ENCODE results near the gene TMEM237.

TMEM237 gene

DNA sequence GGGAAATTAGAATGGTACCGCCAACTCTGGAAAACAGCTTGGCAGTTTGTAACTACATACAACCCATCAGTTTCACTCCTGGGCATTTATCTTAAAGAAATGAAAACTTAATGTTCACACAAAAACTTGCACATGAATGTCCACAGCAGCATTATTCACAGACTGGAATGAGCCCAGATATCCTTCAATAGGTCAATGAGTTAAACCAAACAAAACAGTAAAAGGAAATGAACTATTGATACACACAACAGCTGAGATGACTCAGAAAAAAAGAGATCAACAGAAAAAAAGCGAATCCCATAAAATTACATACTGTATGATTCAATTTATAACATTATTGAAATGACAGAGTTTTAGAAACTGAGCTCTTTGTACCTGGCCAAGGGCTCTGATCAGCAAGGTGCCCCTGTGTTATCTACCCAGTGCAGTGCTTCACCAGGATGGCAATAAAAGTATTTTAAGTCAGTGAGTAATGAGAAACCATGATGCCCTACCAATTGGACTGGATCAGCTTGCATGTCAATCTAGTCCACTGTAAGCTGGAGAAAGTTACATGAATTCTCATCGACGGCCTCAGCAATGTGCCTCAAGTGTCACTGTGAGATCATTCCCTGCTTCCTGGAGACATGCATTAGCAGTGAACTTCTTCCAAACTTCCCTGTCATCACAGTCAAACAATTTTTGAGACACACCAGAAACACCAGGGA lies 21.9 kb downstream of the TMEM237 start:
- no peak overlapping the region for H3K4me3 ChIP-seq (ENCODE audit: insufficient read depth, low read depth, low read length, poor library complexity, severe bottlenecking)
- H3K9me3 ChIP-seq (ENCODE audit: control insufficient read depth, low read length) = no peaks in the 10 kb centered on the region
- H3K4me1 ChIP-seq (ENCODE audit: control insufficient read depth, insufficient read depth, low read length, poor library complexity, severe bottlenecking) = no peaks in the 10 kb centered on the region
- no peak for DNase-seq
- no peaks in the 10 kb centered on the region for H3K27me3 ChIP-seq (replicated peaks; ENCODE audit: control insufficient read depth, insufficient read depth, low read length, poor library complexity, severe bottlenecking)
- no peaks in the 10 kb centered on the region for H3K36me3 ChIP-seq (ENCODE audit: control insufficient read depth, insufficient read depth, low read length)
- H3K27ac ChIP-seq (ENCODE audit: insufficient read depth, low read length, poor library complexity, severe bottlenecking) = no peak overlapping the region

DNA sequence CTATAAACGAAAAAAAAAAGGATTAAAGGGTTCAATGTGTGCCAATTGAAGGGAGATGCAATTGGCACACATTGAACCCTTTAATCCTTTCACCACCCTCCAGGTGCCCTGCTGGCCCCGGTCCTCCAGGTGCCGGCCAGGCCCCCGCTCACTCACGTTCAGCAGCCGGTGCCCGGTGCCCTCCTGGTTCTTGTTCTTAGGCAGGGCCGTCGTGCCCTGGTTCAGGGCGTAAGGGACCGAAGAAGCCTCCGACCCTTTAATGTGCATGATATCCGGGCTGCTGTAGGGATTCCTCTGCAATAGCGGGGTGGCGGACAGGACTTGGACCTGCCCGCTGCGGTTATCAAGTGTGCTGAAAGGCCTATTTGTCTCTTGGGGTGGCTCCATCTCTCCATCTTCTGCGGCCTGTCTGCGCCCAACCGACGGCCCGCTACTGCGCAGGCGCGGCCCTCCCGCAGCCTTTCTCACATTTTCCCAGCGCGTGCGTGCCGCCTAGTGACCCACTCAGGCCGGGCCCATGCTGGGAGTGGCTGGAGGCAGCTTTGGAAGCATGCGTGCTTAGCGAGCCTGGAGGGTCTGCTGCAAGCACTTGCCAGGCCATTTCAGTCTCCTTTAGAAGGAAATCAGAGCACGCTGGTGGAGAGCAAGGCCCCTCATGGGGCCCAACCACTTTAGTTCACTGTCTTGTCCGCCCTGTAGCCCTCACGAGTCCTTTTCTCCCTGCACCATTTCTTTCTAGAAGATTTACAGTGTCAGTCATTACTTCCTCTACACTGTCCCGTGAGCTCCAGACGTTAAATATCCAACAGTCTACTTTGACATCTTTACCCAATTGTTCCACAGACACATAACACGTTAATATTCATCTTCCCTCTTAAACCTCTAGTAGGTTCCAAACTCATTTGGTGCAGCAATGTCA lies 24.3 kb downstream of the TMEM237 start:
- no peak for DNase-seq
- Histone ChIP-seq H3K9me3 (ENCODE audit: control insufficient read depth, low read length) (no peaks in the 10 kb centered on the region), H3K4me1 (ENCODE audit: control insufficient read depth, insufficient read depth, low read length, poor library complexity, severe bottlenecking) (no peaks in the 10 kb centered on the region), H3K27me3 (replicated peaks; ENCODE audit: control insufficient read depth, insufficient read depth, low read length, poor library complexity, severe bottlenecking) (no peaks in the 10 kb centered on the region), H3K27ac (ENCODE audit: insufficient read depth, low read length, poor library complexity, severe bottlenecking) (no peak overlapping the region), H3K4me3 (ENCODE audit: insufficient read depth, low read depth, low read length, poor library complexity, severe bottlenecking) (no peak overlapping the region), H3K36me3 (ENCODE audit: control insufficient read depth, insufficient read depth, low read length) (no peaks in the 10 kb centered on the region)

DNA sequence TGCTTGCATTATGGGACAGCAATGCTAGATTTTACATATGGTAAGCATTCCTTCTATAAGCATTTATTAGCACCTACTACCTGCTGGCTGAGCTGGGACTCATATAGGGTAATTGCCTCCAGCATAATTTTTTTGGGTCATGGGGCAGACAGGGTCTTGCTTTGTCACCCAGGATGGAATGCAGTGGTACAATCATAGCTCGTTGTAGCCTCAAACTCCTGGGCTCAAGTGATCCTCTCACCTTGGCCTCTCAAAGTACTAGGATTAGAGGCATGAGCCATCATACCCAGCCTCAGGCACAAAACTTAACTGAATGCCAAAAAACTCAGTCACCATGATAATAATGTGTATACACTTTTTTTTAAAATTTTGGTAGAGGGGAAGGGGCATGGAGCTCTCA lies 35.3 kb downstream of the TMEM237 start:
- H3K4me1 ChIP-seq (ENCODE audit: control insufficient read depth, insufficient read depth, low read length, poor library complexity, severe bottlenecking) = no peaks in the 10 kb centered on the region
- H3K36me3 ChIP-seq (ENCODE audit: control insufficient read depth, insufficient read depth, low read length) = no peaks in the 10 kb centered on the region
- DNase-seq = no peak
- no peaks in the 10 kb centered on the region for H3K9me3 ChIP-seq (ENCODE audit: control insufficient read depth, low read length)
- no peaks in the 10 kb centered on the region for H3K27me3 ChIP-seq (replicated peaks; ENCODE audit: control insufficient read depth, insufficient read depth, low read length, poor library complexity, severe bottlenecking)
- H3K27ac ChIP-seq (ENCODE audit: insufficient read depth, low read length, poor library complexity, severe bottlenecking) = no peak overlapping the region
- no peak overlapping the region for H3K4me3 ChIP-seq (ENCODE audit: insufficient read depth, low read depth, low read length, poor library complexity, severe bottlenecking)

DNA sequence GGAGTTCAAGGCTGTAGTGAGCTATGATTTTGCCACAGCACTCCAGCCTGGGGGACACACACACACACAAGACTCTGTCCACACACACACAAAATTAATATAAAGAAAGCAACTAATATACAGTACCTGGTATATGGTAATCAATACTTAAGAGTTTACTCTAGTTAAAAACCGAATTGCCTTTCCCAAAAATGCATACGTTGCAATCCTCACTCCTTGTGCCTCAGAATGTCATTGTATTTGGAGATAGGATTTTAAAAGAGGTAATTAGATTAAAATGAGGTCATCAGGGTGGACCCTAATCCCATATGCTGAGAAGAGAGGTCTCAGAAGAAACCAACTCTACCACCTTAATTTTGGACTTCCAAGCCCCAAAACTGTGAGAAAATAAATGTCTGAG lies 35.7 kb downstream of the TMEM237 start:
- Histone ChIP-seq H3K27ac (ENCODE audit: insufficient read depth, low read length, poor library complexity, severe bottlenecking) (no peak overlapping the region), H3K4me1 (ENCODE audit: control insufficient read depth, insufficient read depth, low read length, poor library complexity, severe bottlenecking) (no peaks in the 10 kb centered on the region), H3K9me3 (ENCODE audit: control insufficient read depth, low read length) (no peaks in the 10 kb centered on the region), H3K36me3 (ENCODE audit: control insufficient read depth, insufficient read depth, low read length) (no peaks in the 10 kb centered on the region), H3K4me3 (ENCODE audit: insufficient read depth, low read depth, low read length, poor library complexity, severe bottlenecking) (no peak overlapping the region), H3K27me3 (replicated peaks; ENCODE audit: control insufficient read depth, insufficient read depth, low read length, poor library complexity, severe bottlenecking) (no peaks in the 10 kb centered on the region)
- DNase-seq = no peak

DNA sequence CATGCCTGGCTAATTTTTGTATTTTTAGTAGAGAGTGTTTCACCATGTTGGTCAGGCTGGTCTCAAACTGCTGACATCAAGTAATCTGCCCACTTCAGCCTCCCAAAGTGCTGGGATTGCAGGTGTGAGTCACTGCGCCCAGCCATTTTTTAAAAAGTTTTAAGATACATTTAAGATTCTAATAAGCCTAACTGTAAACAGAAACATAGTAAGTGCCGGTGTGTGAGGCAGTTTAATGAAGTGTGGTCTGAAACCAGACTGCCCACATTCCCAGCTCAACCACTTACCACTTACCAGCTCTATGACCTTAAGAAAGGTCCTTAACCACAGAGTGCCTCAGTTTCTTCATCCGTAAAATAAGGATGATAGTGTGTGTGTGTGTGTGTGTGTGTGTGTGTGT lies 42.4 kb downstream of the TMEM237 start:
- no peaks in the 10 kb centered on the region for H3K9me3 ChIP-seq (ENCODE audit: control insufficient read depth, low read length)
- H3K27me3 ChIP-seq (replicated peaks; ENCODE audit: control insufficient read depth, insufficient read depth, low read length, poor library complexity, severe bottlenecking) = no peaks in the 10 kb centered on the region
- no peaks in the 10 kb centered on the region for H3K36me3 ChIP-seq (ENCODE audit: control insufficient read depth, insufficient read depth, low read length)
- no peaks in the 10 kb centered on the region for H3K4me1 ChIP-seq (ENCODE audit: control insufficient read depth, insufficient read depth, low read length, poor library complexity, severe bottlenecking)
- H3K27ac ChIP-seq (ENCODE audit: insufficient read depth, low read length, poor library complexity, severe bottlenecking) = no peak overlapping the region
- no peak for DNase-seq
- H3K4me3 ChIP-seq (ENCODE audit: insufficient read depth, low read depth, low read length, poor library complexity, severe bottlenecking) = no peak overlapping the region

DNA sequence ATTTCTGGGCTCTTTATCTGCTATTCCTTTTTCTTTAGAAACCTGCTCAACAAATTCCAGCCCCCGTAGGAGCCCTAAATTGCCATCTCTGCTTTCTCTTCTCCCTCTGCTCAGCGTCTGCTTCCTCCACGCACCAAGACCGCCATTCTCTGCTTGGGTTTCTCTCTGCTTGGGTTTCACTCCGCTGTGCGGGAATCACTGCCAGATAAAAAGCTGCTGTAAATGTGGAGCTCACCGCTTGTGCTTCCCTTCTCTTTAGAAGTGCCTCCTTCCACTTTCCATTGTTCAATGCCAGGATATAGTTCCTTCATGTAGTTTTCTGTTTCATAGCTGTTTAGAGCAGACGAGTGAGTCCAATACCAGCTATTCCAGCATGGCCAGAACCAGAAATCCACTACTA lies 45.9 kb downstream of the TMEM237 start:
- Histone ChIP-seq H3K4me1 (ENCODE audit: control insufficient read depth, insufficient read depth, low read length, poor library complexity, severe bottlenecking) (no peaks in the 10 kb centered on the region), H3K27ac (ENCODE audit: insufficient read depth, low read length, poor library complexity, severe bottlenecking) (no peak overlapping the region), H3K27me3 (replicated peaks; ENCODE audit: control insufficient read depth, insufficient read depth, low read length, poor library complexity, severe bottlenecking) (no peaks in the 10 kb centered on the region), H3K4me3 (ENCODE audit: insufficient read depth, low read depth, low read length, poor library complexity, severe bottlenecking) (no peak overlapping the region), H3K9me3 (ENCODE audit: control insufficient read depth, low read length) (no peaks in the 10 kb centered on the region), H3K36me3 (ENCODE audit: control insufficient read depth, insufficient read depth, low read length) (no peaks in the 10 kb centered on the region)
- DNase-seq = no peak

DNA sequence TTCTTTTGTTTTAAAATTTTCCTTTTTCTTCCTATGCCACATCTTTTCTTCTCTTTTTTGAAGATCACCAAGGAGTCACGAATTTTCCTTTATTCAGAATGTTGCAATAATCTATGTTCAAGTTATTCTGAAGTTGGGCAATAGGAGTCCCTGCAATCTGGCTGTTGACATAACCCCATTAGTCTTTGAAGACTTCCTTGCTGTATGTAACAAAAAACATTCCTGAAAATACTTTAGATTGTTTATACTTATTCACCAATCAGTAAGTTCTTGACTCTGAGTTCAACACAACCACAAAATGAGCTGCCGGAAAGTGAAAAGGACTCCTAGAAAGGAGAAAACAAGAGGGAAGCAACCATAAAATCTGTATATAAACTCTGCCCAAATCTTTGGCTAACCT lies 62.8 kb downstream of the TMEM237 start:
- Histone ChIP-seq H3K27ac (ENCODE audit: insufficient read depth, low read length, poor library complexity, severe bottlenecking) (no peak overlapping the region), H3K36me3 (ENCODE audit: control insufficient read depth, insufficient read depth, low read length) (no peaks in the 10 kb centered on the region), H3K4me3 (ENCODE audit: insufficient read depth, low read depth, low read length, poor library complexity, severe bottlenecking) (no peak overlapping the region), H3K9me3 (ENCODE audit: control insufficient read depth, low read length) (no peaks in the 10 kb centered on the region), H3K27me3 (replicated peaks; ENCODE audit: control insufficient read depth, insufficient read depth, low read length, poor library complexity, severe bottlenecking) (no peaks in the 10 kb centered on the region), H3K4me1 (ENCODE audit: control insufficient read depth, insufficient read depth, low read length, poor library complexity, severe bottlenecking) (no peaks in the 10 kb centered on the region)
- no peak for DNase-seq

DNA sequence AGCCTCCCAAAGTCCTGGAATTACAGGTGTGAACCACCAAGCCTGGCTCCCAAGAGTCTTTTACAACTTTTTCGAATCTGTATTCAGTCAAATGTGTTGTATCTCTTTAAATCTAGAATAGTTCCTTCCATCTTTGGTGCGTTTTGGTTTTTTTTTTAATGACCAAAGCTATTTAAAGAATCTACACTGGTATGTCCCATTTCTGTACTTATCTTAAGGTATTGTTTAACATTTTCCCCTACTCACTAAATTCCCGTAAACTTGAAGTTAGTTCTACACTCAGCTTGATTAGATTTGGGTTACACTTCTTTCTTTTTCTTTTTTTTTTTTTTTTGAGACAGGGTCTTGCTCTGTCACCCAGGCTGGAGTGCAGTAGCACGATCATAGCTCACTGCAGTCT lies 63.8 kb downstream of the TMEM237 start:
- no peak for DNase-seq
- H3K4me1 ChIP-seq (ENCODE audit: control insufficient read depth, insufficient read depth, low read length, poor library complexity, severe bottlenecking) = no peaks in the 10 kb centered on the region
- H3K4me3 ChIP-seq (ENCODE audit: insufficient read depth, low read depth, low read length, poor library complexity, severe bottlenecking) = no peak overlapping the region
- H3K27me3 ChIP-seq (replicated peaks; ENCODE audit: control insufficient read depth, insufficient read depth, low read length, poor library complexity, severe bottlenecking) = no peaks in the 10 kb centered on the region
- no peaks in the 10 kb centered on the region for H3K9me3 ChIP-seq (ENCODE audit: control insufficient read depth, low read length)
- no peaks in the 10 kb centered on the region for H3K36me3 ChIP-seq (ENCODE audit: control insufficient read depth, insufficient read depth, low read length)
- H3K27ac ChIP-seq (ENCODE audit: insufficient read depth, low read length, poor library complexity, severe bottlenecking) = no peak overlapping the region

DNA sequence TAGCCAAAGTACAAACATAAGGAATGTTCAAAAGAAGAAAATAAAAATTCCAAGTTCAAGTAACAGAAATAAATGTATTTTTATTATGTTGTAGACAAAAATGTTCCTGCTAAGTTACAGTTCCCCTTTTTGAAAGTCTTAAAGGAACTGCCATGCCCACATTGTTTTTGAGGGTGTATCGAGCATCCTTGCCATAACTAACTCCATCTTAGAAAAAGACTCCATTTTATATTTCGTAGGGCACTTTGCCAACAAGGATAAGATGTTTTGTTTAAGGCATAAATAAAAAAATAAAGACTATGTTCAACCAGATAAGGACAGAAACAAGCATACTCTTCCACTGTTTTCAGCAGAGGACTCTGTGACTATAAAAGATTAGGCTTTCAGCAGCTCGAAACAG lies 67.3 kb downstream of the TMEM237 start:
- Histone ChIP-seq H3K27ac (ENCODE audit: insufficient read depth, low read length, poor library complexity, severe bottlenecking) (no peak overlapping the region), H3K27me3 (replicated peaks; ENCODE audit: control insufficient read depth, insufficient read depth, low read length, poor library complexity, severe bottlenecking) (no peaks in the 10 kb centered on the region), H3K9me3 (ENCODE audit: control insufficient read depth, low read length) (no peaks in the 10 kb centered on the region), H3K4me1 (ENCODE audit: control insufficient read depth, insufficient read depth, low read length, poor library complexity, severe bottlenecking) (no peaks in the 10 kb centered on the region), H3K36me3 (ENCODE audit: control insufficient read depth, insufficient read depth, low read length) (no peaks in the 10 kb centered on the region), H3K4me3 (ENCODE audit: insufficient read depth, low read depth, low read length, poor library complexity, severe bottlenecking) (no peak overlapping the region)
- DNase-seq = no peak

DNA sequence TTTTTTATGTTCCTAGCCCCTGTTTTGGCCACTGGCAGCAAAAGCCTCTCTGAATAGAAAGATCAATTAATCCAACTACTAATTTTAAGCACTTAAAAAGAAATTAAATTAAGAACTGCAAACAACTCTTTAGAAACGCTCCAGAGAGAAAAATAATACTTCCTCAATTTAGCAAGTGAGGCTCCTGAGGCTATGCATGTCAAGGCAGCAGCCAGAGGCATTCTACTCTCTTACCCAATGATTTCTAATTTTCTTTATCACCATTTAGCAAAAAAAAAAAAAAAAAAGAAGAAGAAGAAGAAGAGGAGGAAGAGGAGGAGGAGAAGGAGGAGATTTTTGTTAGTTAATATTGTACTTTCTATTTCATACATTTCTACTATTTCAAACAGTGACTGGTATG lies 68.5 kb downstream of the TMEM237 start:
- no peak for DNase-seq
- Histone ChIP-seq H3K4me1 (ENCODE audit: control insufficient read depth, insufficient read depth, low read length, poor library complexity, severe bottlenecking) (no peaks in the 10 kb centered on the region), H3K27me3 (replicated peaks; ENCODE audit: control insufficient read depth, insufficient read depth, low read length, poor library complexity, severe bottlenecking) (no peaks in the 10 kb centered on the region), H3K36me3 (ENCODE audit: control insufficient read depth, insufficient read depth, low read length) (no peaks in the 10 kb centered on the region), H3K4me3 (ENCODE audit: insufficient read depth, low read depth, low read length, poor library complexity, severe bottlenecking) (no peak overlapping the region), H3K9me3 (ENCODE audit: control insufficient read depth, low read length) (no peaks in the 10 kb centered on the region), H3K27ac (ENCODE audit: insufficient read depth, low read length, poor library complexity, severe bottlenecking) (no peak overlapping the region)

All from effector memory CD4-positive, alpha-beta T cell (primary cell).